Measurements from ENCODE around the gene FAM240B.

DNA sequence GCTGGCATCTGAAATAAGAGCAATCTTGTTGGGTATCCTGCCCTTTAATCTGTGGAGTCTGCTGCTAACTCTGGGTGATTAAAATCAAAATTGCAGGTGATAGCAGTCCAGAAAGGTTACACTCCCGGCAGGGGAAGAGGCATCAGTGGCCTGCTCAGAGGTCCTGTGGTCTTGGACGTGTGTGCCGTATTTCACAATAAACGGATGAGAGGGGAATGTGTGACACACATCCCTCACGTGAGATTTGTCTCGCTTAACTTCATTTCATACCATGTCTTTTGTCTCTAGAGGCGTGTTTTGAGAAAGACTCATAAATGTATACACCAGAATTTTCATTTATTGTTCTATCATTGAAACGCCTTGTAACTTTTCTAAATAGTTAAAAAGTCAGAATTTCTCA is 36.6 kb downstream of the FAM240B start:
- no peak for TF ChIP-seq MED8 (CRISPR knock-in tag; IDR thresholded peaks at IDR 0.05; ENCODE audit: insufficient replicate concordance)
- TF ChIP-seq, protein P1, sequence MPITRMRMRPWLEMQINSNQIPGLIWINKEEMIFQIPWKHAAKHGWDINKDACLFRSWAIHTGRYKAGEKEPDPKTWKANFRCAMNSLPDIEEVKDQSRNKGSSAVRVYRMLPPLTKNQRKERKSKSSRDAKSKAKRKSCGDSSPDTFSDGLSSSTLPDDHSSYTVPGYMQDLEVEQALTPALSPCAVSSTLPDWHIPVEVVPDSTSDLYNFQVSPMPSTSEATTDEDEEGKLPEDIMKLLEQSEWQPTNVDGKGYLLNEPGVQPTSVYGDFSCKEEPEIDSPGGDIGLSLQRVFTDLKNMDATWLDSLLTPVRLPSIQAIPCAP (CRISPR knock-in tag; IDR thresholded peaks at IDR 0.05; ENCODE audit: low read depth): no peak
- TF ChIP-seq ATF1 (CRISPR knock-in tag; IDR thresholded peaks at IDR 0.05): no peak
- TF ChIP-seq ZNF317 (CRISPR knock-in tag; IDR thresholded peaks at IDR 0.05): no peak
- TF ChIP-seq, protein P2, sequence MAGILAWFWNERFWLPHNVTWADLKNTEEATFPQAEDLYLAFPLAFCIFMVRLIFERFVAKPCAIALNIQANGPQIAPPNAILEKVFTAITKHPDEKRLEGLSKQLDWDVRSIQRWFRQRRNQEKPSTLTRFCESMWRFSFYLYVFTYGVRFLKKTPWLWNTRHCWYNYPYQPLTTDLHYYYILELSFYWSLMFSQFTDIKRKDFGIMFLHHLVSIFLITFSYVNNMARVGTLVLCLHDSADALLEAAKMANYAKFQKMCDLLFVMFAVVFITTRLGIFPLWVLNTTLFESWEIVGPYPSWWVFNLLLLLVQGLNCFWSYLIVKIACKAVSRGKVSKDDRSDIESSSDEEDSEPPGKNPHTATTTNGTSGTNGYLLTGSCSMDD (CRISPR knock-in tag; IDR thresholded peaks at IDR 0.05): no peak
- no peak for TF ChIP-seq IKZF4 (CRISPR knock-in tag; IDR thresholded peaks at IDR 0.05; ENCODE audit: borderline replicate concordance, low read depth, not compliant biosample characterization)
- TF ChIP-seq SAP130 (CRISPR knock-in tag; IDR thresholded peaks at IDR 0.05; ENCODE audit: low read depth): no peak
- no peak for TF ChIP-seq NAIF1 (CRISPR knock-in tag; IDR thresholded peaks at IDR 0.05; ENCODE audit: borderline replicate concordance)
- TF ChIP-seq ZNF558 (CRISPR knock-in tag; IDR thresholded peaks at IDR 0.05; ENCODE audit: borderline replicate concordance): no peak
